ENCODE data around the gene WNT6. TPM values are rescaled to one million over a fixed set of nuclear protein-coding genes. Genes with fewer than 3 reads are reported as not detected.

The WNT6 gene
- total RNA-seq (2014; rRNA removed; shearing (Covaris generic)): not detected in 2 replicates
- 0.05 TPM in 1 of 2 replicates, not detected in the other for polyA plus RNA-seq (2015; cell fraction: cytosol; rRNA removed)
- not detected in 2 replicates for polyA plus RNA-seq (2015; cell fraction: nucleus; rRNA removed)

- DNase-seq (ENCODE audit: low read depth): no peak
These were observed at the start of gene WNT6 for GRCh38 chr2:218859556-218859987. Gene WNT6 (plus strand): TSS chr2:218859805. CDS start chr2:218860038, 233 bp downstream.

- no peak for DNase-seq (ENCODE audit: low read depth)
These were observed 49.3 kb upstream of the WNT6 start for GRCh38 chr2:218810256-218810655.

GRCh38 chr2:218811382-218811781 is 48.2 kb upstream of the WNT6 start:
- DNase-seq (ENCODE audit: low read depth): no peak

- no peak for DNase-seq (ENCODE audit: low read depth)
These were observed 47.3 kb upstream of the WNT6 start for GRCh38 chr2:218812096-218812815.

- DNase-seq (ENCODE audit: low read depth): no peak
These were observed 46.7 kb upstream of the WNT6 start for GRCh38 chr2:218812861-218813260.

- DNase-seq (ENCODE audit: low read depth): no peak
These were observed 45.7 kb upstream of the WNT6 start for GRCh38 chr2:218813771-218814460.

- DNase-seq (ENCODE audit: low read depth): no peak
These were observed 44.9 kb upstream of the WNT6 start for GRCh38 chr2:218814540-218815243.

GRCh38 chr2:218815244-218815637 is 44.4 kb upstream of the WNT6 start:
- no peak for DNase-seq (ENCODE audit: low read depth)

GRCh38 chr2:218815649-218816048 is 44.0 kb upstream of the WNT6 start:
- no peak for DNase-seq (ENCODE audit: low read depth)

GRCh38 chr2:218816561-218817011 is 43.0 kb upstream of the WNT6 start:
- no peak for DNase-seq (ENCODE audit: low read depth)

GRCh38 chr2:218819093-218819492 is 40.5 kb upstream of the WNT6 start:
- no peak for DNase-seq (ENCODE audit: low read depth)

- DNase-seq (ENCODE audit: low read depth): no peak
These were observed 38.7 kb upstream of the WNT6 start for GRCh38 chr2:218820746-218821369.

- no peak for DNase-seq (ENCODE audit: low read depth)
These were observed 37.9 kb upstream of the WNT6 start for GRCh38 chr2:218821605-218822211.

- DNase-seq (ENCODE audit: low read depth): no peak
These were observed 37.0 kb upstream of the WNT6 start for GRCh38 chr2:218822622-218823021.

- DNase-seq (ENCODE audit: low read depth): no peak
These were observed 36.3 kb upstream of the WNT6 start for GRCh38 chr2:218823196-218823855.

- no peak for DNase-seq (ENCODE audit: low read depth)
These were observed 35.6 kb upstream of the WNT6 start for GRCh38 chr2:218824004-218824403.

GRCh38 chr2:218826791-218827190 is 32.8 kb upstream of the WNT6 start:
- no peak for DNase-seq (ENCODE audit: low read depth)

- DNase-seq (ENCODE audit: low read depth): no peak
These were observed 31.7 kb upstream of the WNT6 start for GRCh38 chr2:218827701-218828476.

- DNase-seq (ENCODE audit: low read depth): no peak
These were observed 31.2 kb upstream of the WNT6 start for GRCh38 chr2:218828477-218828778.

Measured in HT1080 (cell line).